IMR-90 (cell line): ENCODE results near the gene NIPAL3. TPM values are rescaled to one million over a fixed set of nuclear protein-coding genes. Genes with fewer than 3 reads are reported as not detected.

Experiments
- ATAC-seq: fragments of 200-7000 bp; cut with Tn5 transposase; 2 replicates; pipeline ENCODE4 v1.9.1; 2020; ENCODE audit warnings: low read depth, mild to moderate bottlenecking, moderate library complexity
- BruUV-seq: library from RNA; stranded (reverse); fragments of 400-500 nt; replicated peaks from 2 replicates; lab custom pipeline; 2021; lab: Mats Ljungman, UMichigan
- CTCF ChIA-PET: fragments of 300-600 bp; formaldehyde crosslinking; extraction: SDS; loops from one replicate; lab custom pipeline; 2021; ENCODE audit warnings: antibody characterized with exemption; lab: Yijun Ruan, JAX
- POLR2A ChIA-PET: fragments of 300-600 bp; sonication (Branson Sonifier 250); formaldehyde crosslinking; loops from one replicate; lab custom pipeline; 2022; ENCODE audit warnings: antibody characterized with exemption; ENCODE audit not compliant: unreplicated experiment; lab: Charles Lee
- DNase-seq: peaks from one replicate; pipeline ENCODE4 v3.0.0; 2013
- H2AFZ ChIP-seq: replicated peaks from 2 replicates; pipeline ENCODE3; 2013; ENCODE audit warnings: low read length, mild to moderate bottlenecking; ENCODE audit not compliant: poor library complexity
- H2AK5ac ChIP-seq: 2 replicates; pipeline ENCODE4 v1.6.1; 2013; ENCODE audit warnings: low read depth, low read length, inconsistent platforms
- H2AK9ac ChIP-seq: replicated peaks from 2 replicates; pipeline ENCODE3; 2013; ENCODE audit warnings: mild to moderate bottlenecking, low read depth, low read length, moderate library complexity; ENCODE audit not compliant: poor library complexity
- H2BK120ac ChIP-seq: 2 replicates; pipeline ENCODE4 v1.6.1; 2013; ENCODE audit warnings: low read depth, low read length, inconsistent platforms
- H2BK15ac ChIP-seq: 3 replicates; pipeline ENCODE4 v1.6.1; 2013; ENCODE audit warnings: low read depth, low read length, inconsistent platforms
- H2BK20ac ChIP-seq: 2 replicates; pipeline ENCODE4 v1.6.1; 2013; ENCODE audit warnings: low read depth, mild to moderate bottlenecking, inconsistent platforms, low read length, moderate library complexity
- H2BK5ac ChIP-seq: 2 replicates; pipeline ENCODE4 v1.6.1; 2013; ENCODE audit warnings: mild to moderate bottlenecking, low read depth, low read length, inconsistent platforms; ENCODE audit not compliant: poor library complexity, severe bottlenecking
- H3K14ac ChIP-seq: replicated peaks from 2 replicates; pipeline ENCODE4 v1.6.1; 2013; ENCODE audit warnings: low read depth, low read length, inconsistent platforms
- H3K18ac ChIP-seq: 2 replicates; pipeline ENCODE4 v1.6.1; 2013; ENCODE audit warnings: low read depth, low read length, control low read depth
- H3K23ac ChIP-seq: 2 replicates; pipeline ENCODE4 v1.6.1; 2013; ENCODE audit warnings: low read depth, low read length, inconsistent platforms
- H3K27ac ChIP-seq: 2 replicates; pipeline ENCODE4 v1.5.1; 2013; ENCODE audit warnings: mild to moderate bottlenecking, control low read depth, low read length; ENCODE audit not compliant: insufficient read depth
- H3K27me3 ChIP-seq: 2 replicates; pipeline ENCODE4 v1.6.1; 2013; ENCODE audit warnings: low read length; ENCODE audit not compliant: control insufficient read depth, insufficient read depth
- H3K36me3 ChIP-seq: 2 replicates; pipeline ENCODE4 v1.6.1; 2013; ENCODE audit warnings: low read length, mixed read lengths; ENCODE audit not compliant: control insufficient read depth, insufficient read depth
- H3K4ac ChIP-seq: 2 replicates; pipeline ENCODE4 v1.6.1; 2013; ENCODE audit warnings: low read depth, low read length, inconsistent platforms
- H3K4me1 ChIP-seq: 2 replicates; pipeline ENCODE4 v1.6.1; 2013; ENCODE audit warnings: low read length, mixed read lengths; ENCODE audit not compliant: control insufficient read depth, insufficient read depth
- H3K4me2 ChIP-seq: 2 replicates; pipeline ENCODE4 v1.6.1; 2013; ENCODE audit warnings: low read depth, mild to moderate bottlenecking, control low read depth, low read length, moderate library complexity
- H3K4me3 ChIP-seq: 2 replicates; pipeline ENCODE4 v1.5.1; 2013; ENCODE audit warnings: low read depth, mild to moderate bottlenecking, control low read depth, low read length, moderate library complexity; ENCODE audit not compliant: insufficient read depth
- H3K56ac ChIP-seq: 2 replicates; pipeline ENCODE4 v1.6.1; 2013; ENCODE audit warnings: low read length, inconsistent platforms; ENCODE audit not compliant: insufficient read depth; ENCODE audit errors: extremely low read depth
- H3K79me1 ChIP-seq, 2 experiments: 2 replicates each; pipeline ENCODE4 v1.6.1; 2013; ENCODE audit warnings: low read length in 2 of 2, inconsistent platforms in 1 of 2, low read depth in 1 of 2
- H3K9ac ChIP-seq: 2 replicates; pipeline ENCODE4 v1.6.1; 2013; ENCODE audit warnings: low read depth, low read length, control low read depth
- H3K9me1 ChIP-seq: 2 replicates; pipeline ENCODE4 v1.6.1; 2013; ENCODE audit warnings: low read length, inconsistent platforms; ENCODE audit not compliant: insufficient read depth
- H3K9me3 ChIP-seq: 2 replicates; pipeline ENCODE4 v1.6.1; 2013; ENCODE audit warnings: low read length; ENCODE audit not compliant: control insufficient read depth, insufficient read depth
- H4K20me1 ChIP-seq: 2 replicates; pipeline ENCODE4 v1.6.1; 2013; ENCODE audit warnings: low read length, inconsistent platforms; ENCODE audit not compliant: insufficient read depth
- H4K5ac ChIP-seq: 2 replicates; pipeline ENCODE4 v1.6.1; 2013; ENCODE audit warnings: mild to moderate bottlenecking, low read depth, low read length, control low read depth
- H4K8ac ChIP-seq, 2 experiments: 2 replicates each; pipeline ENCODE4 v1.6.1; 2013; ENCODE audit warnings: low read depth in 2 of 2, low read length in 2 of 2, control low read depth in 1 of 2, inconsistent platforms in 1 of 2
- H4K91ac ChIP-seq: 2 replicates; pipeline ENCODE4 v1.6.1; 2013; ENCODE audit warnings: low read depth, low read length, inconsistent platforms; ENCODE audit not compliant: insufficient read depth
- CEBPB ChIP-seq: IDR thresholded peaks from 2 replicates; pipeline ENCODE4 v1.6.1; 2012; ENCODE audit warnings: low read depth, low read length, improper control_type of control experiment
- CTCF ChIP-seq: conservative IDR thresholded peaks from 2 replicates; pipeline ENCODE4 v1.5.1; 2012; ENCODE audit warnings: mild to moderate bottlenecking, low read depth, low read length, improper control_type of control experiment
- SMC3 ChIP-seq: fragments of 150-350 bp; IDR thresholded peaks from 2 replicates; pipeline ENCODE4 v1.6.1; 2016; ENCODE audit warnings: low read depth, mild to moderate bottlenecking, antibody characterized with exemption, low read length, moderate library complexity
- WGBS, 2 experiments: methylation state at CpG; one replicate each; pipeline versions ENCODE4 v1.1.5 to v1.1.7; 2013; ENCODE audit warnings: missing lambda C conversion rate in 2 of 2; ENCODE audit not compliant: insufficient read length in 1 of 2; ENCODE audit errors: extremely low coverage in 2 of 2; 5-methylcytosine and 5-hydroxymethylcytosine counted together
- dilution Hi-C: fragments of 300-500 bp; cut with HindIII; formaldehyde crosslinking; loops from one replicate; pipeline ENCODE4 v1.14.3; 2018; ENCODE audit warnings: low sequenced_read_pairs; ENCODE audit not compliant: unreplicated experiment
- in situ Hi-C: fragments of 300-500 bp; cut with MboI; formaldehyde crosslinking; loops from 3 replicates; pipeline ENCODE4 v1.14.3; 2019; ENCODE audit warnings: low sequenced_read_pairs, inconsistent platforms, mixed read lengths
- intact Hi-C: fragments of 100-400 bp; cut with micrococcal nuclease; formaldehyde crosslinking; loops from 2 replicates; pipeline ENCODE4 v1.10.0; 2022
- polyA plus RNA-seq, 3 experiments: library from polyadenylated mRNA; depleted of rRNA; stranded (reverse); fragments of >200 nt; gene quantifications; 2 replicates each; pipeline ENCODE4 v1.2.3, GENCODE V29; 2012; ENCODE audit warnings: low replicate concordance in 1 of 3
- total RNA-seq: library from RNA; depleted of rRNA; stranded (reverse); fragments of >200 nt; gene quantifications from 2 replicates; pipeline ENCODE4 v1.2.3, GENCODE V29; 2012

The NIPAL3 gene
- total and polyA plus RNA-seq, 2 of the 4 experiments (the other 2 are of a cell fraction), result 55.0 to 123 TPM

DNA sequence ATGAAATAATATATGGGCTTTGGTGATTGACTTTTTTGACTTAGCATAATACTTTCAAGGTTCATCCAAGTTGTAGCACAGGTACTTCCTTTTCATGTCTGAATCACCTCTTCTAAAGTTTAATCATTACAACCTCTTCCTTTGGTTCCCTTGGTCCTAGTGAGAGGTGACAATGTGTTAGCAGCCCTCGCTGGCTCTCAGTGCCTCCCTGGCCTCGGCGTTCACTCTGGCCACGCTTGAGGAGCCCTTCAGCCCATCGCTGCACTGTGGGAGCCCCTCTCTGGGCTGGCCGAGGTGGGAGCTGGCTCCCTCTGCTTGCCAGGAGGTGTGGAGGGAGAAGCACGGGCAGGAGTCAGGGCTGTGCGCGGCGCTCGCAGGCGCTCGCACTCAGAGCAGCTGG, 74.1 kb downstream of the NIPAL3 start:
- no peak overlapping the region for H2BK15ac ChIP-seq
- H2BK20ac ChIP-seq, result no peak overlapping the region
- H3K23ac ChIP-seq, result no peak overlapping the region
- H3K56ac ChIP-seq, result no peak overlapping the region
- ATAC-seq (no peak), DNase-seq (no peak)
- H3K18ac ChIP-seq, result no peak overlapping the region
- H3K9ac ChIP-seq, result no peak overlapping the region
- H3K4me2 ChIP-seq, result no peak overlapping the region
- H2BK5ac ChIP-seq, result no peak overlapping the region
- no peaks in the 10 kb centered on the region for H3K9me1 ChIP-seq
- H2AK5ac ChIP-seq, result no peak overlapping the region
- dilution Hi-C loops (no loop called here), in situ Hi-C loops (no loop called here), intact Hi-C loops (loop anchor here (1.0 kb wide), 1 partner anchor 47 kb away; no protein-coding TSS in a partner anchor)
- BruUV-seq, result no TSS peak
- H4K5ac ChIP-seq, result no peak overlapping the region
- H4K91ac ChIP-seq, result no peak overlapping the region
- 67% methylated on average over 4 of the region's 13 CpGs; no CpG with 5 or more reads in 1 of the 2 experiments for WGBS, 2 experiments
- no peaks in the 10 kb centered on the region for H3K79me1 ChIP-seq
- H3K36me3 ChIP-seq, result no peaks in the 10 kb centered on the region
- no peak overlapping the region for H3K4ac ChIP-seq
- H2AK9ac ChIP-seq, result no peak overlapping the region
- H3K27me3 ChIP-seq, result peaks cover 13% of the 10 kb centered on the region
- H4K8ac ChIP-seq, result no peak overlapping the region
- H3K4me1 ChIP-seq, result no peaks in the 10 kb centered on the region
- no peak overlapping the region for H2BK120ac ChIP-seq
- CTCF ChIA-PET, result interaction anchor here (1.3 kb wide), 1 partner anchor 9 kb away, joined by 4 read pairs; no protein-coding TSS in a partner anchor
- TF ChIP-seq CTCF (no peak), SMC3 (no peak), CEBPB (no peak)
- no peak overlapping the region for H3K27ac ChIP-seq
- no peak overlapping the region for H2AFZ ChIP-seq
- POLR2A ChIA-PET, result no interaction called here
- H3K9me3 ChIP-seq, result peaks cover 9% of the 10 kb centered on the region
- no peak overlapping the region for H3K14ac ChIP-seq
- H3K4me3 ChIP-seq, result no peak overlapping the region
- no peaks in the 10 kb centered on the region for H4K20me1 ChIP-seq
